ENCODE results near the gene PALM. TPM values are rescaled to one million over a fixed set of nuclear protein-coding genes. Genes with fewer than 3 reads are reported as not detected.
"Not testable (repeated sequence)": the region's sequence is repeated elsewhere in the genome, so short reads cannot be mapped to it uniquely, and the experiment has no call there.

Gene PALM
- total RNA-seq, 1 experiment from 2014 or later: 1.4 TPM

DNA sequence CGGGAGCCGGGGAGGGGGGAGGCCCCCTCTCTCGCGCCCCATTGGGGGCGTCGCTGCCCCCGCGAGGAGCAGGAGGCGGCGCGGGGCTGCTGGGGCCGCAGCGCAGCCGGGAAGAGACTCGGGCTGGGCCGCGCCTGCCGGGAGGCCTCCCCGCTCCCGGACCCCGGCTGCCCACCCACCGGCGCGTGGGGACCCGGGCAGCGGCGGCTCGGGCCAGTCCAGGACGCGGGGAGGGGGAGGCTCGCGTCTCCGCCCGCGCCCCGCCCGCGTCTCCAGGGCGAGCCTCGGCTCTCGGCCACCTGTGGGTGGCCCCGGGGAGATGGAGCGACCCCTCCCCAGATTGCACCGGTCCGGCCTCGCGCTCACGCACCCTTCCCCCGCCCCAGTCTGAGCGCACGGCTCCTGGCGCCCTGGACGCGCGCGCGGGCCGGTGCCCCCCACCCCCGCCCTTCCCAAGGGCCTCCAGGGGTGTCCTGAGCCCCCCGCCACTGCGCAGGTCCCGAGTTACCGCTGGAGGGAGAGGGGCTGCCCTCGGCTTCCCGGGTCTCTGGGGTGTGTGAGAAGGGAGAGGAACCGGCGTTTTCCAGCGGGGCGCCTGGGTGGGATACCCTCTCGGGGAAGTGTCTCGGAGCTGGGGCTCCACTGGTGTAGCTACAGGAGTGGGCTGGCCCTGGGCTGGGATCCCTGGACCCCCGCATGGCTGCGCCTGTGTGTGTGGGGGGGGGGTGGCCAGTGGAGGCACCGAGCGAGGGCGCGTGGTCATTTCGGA is 645 bp downstream of the PALM start:
- no peak for DNase-seq (ENCODE audit: low read depth)

DNA sequence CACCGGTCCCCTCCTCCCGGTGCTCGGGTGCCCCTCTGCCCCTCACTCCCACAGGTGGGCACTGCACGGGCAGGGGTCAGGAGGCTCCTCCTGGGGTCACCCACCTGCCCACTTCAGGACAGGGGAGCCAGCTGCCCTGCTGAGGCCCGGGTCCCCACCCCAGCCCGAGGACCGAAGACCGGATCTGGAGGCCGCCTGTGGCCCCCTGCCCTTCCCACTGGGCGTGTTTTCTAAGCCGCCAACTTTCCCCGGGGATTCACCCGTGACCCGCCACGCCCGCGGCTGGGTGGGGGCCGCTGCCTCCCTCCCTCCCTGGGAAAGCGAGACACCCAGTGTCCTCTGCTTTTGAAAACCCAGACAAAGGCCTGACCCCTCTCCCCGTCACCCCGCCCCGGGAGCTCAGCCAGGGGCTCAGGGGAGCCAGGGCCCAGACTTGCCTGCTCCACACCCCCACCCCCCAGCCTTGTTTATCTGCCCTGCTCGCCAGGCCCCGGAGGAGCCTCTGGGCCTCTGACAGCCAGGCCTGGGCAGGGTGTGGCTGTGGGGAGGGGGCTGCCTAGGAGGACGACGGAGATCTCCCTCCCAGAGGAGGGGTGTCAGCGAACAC is 1.3 kb downstream of the PALM start:
- DNase-seq (ENCODE audit: low read depth): no peak

DNA sequence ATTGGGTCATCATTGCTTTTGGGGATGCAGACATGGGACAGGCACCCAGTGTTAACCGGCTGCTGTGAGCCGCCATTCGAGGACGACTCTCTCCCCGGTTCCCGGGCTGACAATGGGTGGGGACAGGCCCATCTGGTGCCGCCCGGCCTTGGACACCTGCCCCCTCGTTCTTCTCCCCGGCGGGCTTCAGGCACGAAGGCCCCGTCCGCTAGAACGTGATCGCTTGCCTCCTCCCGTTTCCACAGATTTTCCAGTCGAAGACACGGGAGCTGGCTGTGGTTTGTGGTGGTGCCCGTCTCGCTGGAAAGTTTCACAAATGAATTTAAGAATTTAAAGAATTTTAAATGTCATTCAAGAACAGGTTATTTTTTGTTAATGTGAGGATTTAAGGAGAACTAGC is 2.0 kb downstream of the PALM start:
- peak; percentile 28 for DNase-seq (ENCODE audit: low read depth)

GRCh38 chr19:711254-711653 is 2.5 kb downstream of the PALM start:
- DNase-seq (ENCODE audit: low read depth): no peak

DNA sequence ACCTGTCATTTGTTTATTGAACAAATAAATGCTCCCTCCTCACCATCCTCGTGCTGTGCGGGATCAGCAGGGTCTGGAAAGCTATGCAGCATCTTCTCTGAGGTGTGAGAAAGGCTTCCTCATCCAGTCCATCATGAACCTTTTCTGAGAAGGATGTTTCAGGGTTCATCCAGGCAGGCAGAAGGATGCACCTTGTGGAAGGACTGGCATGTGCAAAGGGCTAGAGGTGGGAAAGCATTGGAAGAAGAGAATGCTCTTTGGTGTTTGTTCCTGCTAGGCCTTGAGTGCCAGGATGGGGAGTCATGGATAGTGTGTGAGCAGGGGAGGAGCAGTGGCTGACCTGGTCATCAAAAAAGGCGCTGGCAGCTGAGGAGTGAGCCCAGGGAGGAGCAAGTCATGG is 6.6 kb downstream of the PALM start:
- no peak for DNase-seq (ENCODE audit: low read depth)

DNA sequence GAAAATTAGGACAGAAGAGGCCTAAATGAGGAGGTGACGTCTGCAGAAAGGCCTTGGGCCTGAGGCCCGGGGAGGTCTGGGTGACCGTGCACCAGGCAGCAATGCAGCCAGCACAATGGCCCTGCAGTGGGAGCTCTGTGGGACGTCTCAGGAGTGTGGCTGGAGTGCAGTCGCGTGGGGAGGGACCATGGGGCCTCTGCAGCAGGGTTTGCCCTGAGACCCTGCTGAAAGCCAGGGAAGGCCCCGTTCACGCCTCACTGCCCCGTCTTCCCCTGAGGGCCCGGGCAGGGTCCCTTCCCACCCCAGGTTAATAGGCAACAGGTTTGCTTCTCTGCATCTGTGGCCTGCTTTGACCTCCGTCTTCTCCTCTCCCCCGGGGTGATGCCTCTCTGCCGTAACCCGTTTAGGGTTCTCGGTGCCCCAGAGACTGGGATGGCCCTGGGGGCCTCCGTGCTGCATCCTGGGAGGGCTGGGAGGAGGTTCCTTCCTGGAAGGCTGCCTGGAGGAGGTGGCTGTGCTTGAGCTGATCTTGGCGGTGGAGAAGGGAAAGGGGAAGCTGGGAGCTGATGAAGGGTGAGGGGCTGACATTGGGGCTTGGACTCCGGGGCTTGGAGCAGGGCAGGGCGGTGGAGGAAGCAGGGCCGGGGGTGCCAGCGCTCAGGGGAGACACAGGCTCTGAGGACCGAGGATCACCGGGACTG is 9.7 kb downstream of the PALM start:
- no peak for DNase-seq (ENCODE audit: low read depth)

- no peak for DNase-seq (ENCODE audit: low read depth)
Observed at GRCh38 chr19:718991-719512, 10.3 kb downstream of the PALM start.

DNA sequence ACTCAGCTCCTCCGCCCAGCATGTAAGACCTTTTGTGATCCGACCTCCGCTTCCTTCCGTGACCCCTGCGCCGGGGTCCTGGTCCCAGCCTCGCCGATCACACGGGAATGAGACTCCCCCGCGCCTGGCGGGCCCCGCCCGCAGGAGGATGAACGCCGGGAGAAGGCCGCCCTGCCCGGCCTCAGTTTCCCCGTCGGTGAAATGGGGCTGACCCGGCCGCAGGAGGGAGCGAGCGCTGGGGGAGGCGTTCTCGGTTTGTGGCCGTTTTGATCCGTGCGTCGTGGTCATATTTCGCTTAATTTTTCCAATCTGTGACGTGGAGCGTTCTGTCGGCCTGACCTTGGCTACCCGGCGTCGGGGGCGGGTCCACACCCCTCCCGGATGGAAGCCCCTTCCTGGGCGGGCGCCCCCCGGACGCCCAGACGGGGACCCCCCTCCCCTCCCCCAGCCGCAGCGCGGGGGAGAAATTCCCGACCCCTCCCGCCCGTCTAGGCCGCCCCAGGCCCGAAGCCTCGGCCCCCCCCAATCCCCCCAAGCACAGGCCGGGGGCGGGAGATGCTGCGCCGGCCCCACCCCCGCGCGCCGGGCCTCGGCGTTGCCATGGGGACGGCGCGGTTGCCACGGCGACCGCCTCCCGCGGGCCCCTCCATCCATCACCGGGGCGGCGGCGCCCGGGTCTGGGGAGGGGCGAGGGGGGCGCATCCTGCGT is 11.1 kb downstream of the PALM start:
- no peak for DNase-seq (ENCODE audit: low read depth)

GRCh38 chr19:720345-721160 is 11.8 kb downstream of the PALM start:
- no peak for DNase-seq (ENCODE audit: low read depth)

DNA sequence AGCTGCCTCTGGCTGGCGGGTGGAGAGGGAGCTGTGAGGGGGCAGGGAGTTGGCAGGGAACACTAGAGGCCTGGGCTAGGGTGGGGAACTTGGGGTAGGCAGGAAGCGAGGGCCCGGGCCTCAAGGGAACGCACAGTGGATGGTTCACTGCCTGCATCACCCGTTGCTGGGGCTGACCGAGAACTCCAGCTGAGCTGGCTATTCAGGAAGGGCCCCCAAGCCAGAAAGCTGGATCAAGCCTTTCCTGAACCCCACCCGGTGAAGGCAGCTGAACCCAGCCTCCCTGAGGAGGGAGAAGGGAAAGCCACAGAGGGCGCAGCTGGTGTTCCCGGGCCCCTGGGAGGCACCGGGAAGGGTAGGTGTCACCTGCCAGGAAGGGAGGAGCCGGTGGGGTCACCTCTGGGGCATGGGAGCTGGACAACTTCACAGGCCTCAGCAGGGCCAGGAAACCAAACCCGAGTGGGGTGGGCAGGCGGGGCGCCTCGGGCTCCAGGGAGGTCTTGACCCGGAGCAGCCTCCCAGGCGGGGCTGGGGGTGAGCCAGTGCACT is 13.9 kb downstream of the PALM start:
- DNase-seq (ENCODE audit: low read depth): no peak

GRCh38 chr19:723247-723646 is 14.5 kb downstream of the PALM start:
- DNase-seq (ENCODE audit: low read depth): no peak

DNA sequence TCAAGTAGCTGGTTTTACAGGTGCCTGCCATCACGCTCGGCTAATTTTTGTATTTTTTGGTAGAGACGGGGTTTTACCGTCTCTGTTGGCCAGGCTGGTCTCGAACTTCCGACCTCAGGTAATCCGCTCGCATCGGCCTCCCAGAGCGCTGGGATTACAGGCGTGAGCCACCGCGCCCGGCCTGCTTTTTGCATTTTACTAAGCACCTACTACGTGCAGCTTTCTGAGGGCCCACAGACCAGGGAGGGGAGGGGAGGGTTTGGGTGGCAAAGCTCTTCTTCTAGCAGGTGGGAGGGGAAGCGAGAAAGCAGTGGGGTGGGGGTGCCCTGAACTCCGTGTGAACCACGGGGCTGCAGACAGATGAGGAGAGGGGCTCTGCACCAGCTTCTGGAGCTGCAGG is 15.0 kb downstream of the PALM start:
- no peak for DNase-seq (ENCODE audit: low read depth)

DNA sequence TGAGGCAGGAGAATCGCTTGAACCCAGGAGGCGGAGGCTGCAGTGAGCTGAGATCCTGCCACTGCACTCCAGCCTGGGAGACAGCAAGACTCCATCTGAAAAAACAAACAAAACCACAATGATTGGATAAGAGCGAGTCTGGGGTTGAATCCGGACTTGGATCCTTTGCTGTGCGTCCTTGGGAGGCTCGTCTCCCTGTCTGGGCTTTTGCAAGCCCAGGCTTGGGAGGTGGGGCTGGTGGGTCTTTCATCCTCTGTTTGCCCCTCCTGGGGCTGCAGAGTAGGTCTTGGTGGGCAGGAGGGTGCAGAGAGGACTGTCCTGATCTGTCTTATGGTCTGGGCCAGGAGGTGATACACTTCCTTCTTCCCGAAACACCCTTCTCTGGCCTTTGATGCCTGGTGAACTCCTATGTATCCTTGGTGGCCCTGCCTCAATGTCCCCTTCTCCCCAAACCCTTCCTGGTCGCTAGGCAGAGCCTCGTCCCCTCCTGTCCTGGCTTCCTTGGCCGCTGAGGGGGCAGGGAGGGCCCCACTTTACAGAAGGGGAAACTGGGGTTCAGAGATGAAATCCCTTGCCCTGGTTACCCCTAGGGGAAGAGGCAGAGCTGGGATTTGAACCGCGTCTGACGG is 16.8 kb downstream of the PALM start:
- no peak for DNase-seq (ENCODE audit: low read depth)

DNA sequence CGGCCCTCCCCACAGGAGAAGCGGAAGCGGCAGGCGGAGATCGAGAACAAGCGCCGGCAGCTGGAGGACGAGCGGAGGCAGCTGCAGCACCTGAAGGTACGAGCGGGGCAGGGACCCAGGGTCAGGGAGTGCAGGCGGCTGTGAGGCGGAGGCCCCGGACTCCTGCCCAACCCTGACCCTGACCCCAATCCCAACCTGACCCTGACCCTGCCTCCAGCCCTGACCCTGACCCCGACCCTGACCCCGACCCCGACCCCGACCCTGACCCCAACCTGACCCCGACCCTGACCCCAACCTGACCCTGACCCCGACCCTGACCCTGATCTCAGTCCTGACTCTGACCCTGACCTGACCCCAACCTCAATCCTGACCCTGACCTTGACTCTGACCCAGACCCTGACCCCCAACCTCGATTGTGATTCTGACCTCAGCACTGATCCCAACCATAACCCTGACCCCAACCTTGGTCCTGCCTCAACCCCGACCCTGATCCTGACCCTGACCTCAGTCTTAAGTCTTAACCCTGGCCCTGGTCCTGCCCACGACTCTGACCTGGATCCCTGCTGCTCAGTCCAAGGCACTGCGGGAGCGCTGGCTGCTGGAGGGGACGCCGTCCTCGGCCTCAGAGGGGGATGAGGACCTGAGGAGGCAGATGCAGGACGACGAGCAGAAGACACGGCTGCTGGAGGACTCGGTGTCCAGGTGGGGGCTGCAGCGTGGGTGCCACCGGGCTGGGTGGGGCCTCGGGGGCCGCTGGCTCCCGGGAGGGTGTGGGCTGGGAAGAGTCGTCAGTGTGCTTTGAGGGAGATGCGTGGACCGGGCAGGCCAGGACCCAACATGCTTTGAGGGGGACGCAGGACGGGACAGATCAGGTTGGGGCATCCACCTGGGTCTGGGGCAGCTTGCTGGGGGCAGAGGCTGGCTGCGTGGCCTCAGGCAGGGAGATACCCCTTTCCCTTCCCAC is 18.5 kb downstream of the PALM start:
- no peak for DNase-seq (ENCODE audit: low read depth)

- no peak for DNase-seq (ENCODE audit: low read depth)
Observed at GRCh38 chr19:728011-728410, 19.3 kb downstream of the PALM start.

- not testable (repeated sequence) for DNase-seq (ENCODE audit: low read depth)
Observed at GRCh38 chr19:729564-729963, 20.8 kb downstream of the PALM start.

DNA sequence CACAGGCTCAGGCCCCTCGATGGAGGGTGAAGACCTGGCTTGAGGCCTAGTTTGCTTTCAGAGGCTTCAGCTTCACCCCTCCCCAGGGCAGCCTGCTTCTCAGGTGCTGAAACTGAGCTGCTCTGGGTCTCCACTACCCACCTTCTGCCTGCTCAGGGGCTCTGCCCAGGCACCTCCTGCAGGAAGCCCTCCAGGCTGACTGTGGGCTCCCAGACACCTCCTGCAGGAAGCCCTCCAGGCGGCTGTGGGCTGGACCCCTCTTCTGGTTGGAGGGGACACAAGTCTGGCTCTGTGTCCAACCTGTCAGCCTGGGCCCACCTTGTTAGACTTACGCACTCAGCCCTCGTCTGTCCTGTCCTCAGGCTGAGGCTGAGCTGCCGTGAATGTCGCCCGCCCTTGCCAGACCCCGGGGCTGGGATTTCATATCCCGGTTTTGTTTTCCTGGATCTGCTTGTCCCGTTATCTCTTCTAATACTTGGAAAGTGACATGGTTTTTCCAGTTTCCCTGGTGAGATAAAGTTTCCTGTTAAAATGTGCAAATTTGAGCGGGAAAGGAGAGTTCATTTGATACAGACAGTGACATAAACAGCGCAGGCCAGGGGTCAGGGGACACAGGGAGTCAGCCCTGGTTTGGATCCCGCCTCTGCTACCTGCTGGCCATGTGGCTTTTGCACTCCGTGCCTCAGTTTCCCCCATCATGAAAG is 21.4 kb downstream of the PALM start:
- no peak for DNase-seq (ENCODE audit: low read depth)

DNA sequence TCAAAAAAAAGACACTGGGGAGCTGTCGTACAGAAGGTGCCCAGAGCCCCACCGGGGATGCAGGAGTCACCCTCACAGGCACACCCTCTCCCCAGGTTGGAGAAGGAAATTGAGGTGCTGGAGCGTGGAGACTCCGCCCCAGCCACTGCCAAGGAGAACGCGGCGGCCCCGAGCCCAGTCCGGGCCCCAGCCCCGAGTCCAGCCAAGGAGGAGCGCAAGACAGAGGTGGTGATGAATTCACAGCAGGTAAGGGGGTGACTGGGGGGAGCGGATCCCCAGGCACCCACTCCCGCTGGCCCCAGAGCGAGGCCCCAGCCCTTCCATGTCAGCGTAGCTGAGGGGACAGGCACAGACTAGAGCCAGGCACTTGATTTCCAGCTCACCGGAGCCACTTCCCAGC is 22.3 kb downstream of the PALM start:
- DNase-seq (ENCODE audit: low read depth): no peak

Data from M059J (cell line).